KG1 (cell line): Measurements from ENCODE around the gene FAM20C.
"Not testable (repeated sequence)": the region's sequence is repeated elsewhere in the genome, so short reads cannot be mapped to it uniquely, and the experiment has no call there.

Experiments used
- DNase-seq: peaks from one replicate; lab custom pipeline; 2025; lab: John Stamatoyannopoulos, UW

The FAM20C gene

DNA sequence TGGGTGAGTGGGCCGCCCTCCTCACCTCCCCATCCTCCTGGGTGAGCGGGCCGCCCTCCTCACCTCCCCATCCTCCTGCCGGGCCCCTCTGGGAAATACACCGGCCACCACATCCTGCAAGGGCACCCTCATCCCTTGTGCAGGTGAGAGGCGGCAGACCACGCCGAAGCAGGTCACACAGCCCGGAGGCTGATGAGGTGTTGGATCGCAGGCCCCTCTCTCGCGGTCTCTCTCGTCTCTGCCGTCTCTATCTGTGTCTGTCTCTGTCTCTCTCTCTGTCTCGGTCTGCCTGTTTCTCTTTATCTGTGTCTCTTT is 66.8 kb downstream of the FAM20C start:
- DNase-seq = no peak

DNA sequence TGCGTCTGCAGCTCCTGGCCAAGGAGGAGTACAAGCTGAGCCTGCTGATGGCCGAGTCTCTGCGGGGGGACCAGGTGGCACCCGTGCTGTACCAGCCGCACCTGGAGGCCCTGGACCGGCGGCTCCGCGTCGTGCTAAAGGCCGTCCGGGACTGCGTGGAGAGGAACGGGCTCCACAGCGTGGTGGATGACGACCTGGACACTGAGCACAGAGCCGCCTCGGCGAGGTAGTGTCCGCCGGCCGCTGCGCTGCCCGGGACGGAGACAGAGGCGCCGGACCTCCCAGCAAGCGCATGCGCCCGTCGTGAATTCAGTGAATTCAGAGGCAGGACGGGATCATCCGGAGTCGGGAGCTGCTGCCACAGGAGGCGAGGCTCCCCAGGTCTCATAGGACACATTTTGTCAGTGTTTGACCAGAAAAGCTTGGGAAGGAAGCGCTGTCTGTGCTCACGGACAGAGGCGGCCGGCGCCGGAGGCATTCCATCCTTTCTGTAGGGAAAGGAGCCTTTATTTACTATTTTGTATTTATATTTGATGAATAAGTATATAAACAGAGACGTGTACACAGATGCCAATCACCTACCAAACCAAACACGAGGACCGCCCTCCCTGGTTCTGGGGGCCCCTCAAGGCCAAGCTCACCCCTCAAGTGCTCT is 67.5 kb downstream of the FAM20C start:
- no peak for DNase-seq

DNA sequence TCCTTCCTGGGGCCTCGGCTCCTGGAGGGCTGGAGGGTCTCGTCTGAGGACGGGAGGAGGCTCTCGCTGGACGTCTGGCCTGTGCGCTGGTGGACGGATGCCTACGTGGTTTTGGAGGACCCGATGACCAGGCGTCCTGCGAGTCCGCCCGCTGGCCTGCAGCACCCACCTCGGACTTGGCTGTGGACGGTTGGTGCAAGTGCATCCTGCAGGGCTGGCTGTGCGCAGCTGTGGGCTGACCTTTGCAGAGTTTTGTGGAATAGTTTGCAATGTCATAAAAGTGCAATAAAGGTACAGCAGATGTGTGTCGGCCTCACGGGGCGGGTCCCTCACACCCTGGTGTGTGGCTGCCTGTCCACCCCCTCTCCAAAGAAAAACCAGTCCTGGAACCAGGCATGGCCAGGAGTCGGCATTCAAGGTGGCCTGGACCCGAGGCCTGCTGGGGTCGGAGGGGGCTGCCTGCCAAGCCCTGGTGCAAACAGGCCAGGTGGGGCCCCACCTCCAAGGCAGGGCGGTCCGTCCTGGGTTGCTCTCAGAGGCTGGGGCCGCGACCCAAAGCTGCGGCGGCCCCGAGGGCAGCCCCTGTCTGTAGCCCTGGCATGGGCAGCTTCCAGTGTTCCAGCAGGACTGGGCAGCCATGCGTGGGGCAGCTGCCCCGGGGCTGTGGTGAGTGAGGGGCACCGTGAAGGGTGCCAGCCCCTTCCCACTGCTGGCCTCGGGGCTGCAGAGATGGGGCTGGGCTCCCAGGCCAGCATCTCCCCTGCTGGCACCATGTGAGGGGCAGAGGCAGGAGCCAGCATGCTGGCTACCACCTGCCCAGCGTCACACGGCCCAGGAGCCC is 68.3 kb downstream of the FAM20C start:
- no peak for DNase-seq

DNA sequence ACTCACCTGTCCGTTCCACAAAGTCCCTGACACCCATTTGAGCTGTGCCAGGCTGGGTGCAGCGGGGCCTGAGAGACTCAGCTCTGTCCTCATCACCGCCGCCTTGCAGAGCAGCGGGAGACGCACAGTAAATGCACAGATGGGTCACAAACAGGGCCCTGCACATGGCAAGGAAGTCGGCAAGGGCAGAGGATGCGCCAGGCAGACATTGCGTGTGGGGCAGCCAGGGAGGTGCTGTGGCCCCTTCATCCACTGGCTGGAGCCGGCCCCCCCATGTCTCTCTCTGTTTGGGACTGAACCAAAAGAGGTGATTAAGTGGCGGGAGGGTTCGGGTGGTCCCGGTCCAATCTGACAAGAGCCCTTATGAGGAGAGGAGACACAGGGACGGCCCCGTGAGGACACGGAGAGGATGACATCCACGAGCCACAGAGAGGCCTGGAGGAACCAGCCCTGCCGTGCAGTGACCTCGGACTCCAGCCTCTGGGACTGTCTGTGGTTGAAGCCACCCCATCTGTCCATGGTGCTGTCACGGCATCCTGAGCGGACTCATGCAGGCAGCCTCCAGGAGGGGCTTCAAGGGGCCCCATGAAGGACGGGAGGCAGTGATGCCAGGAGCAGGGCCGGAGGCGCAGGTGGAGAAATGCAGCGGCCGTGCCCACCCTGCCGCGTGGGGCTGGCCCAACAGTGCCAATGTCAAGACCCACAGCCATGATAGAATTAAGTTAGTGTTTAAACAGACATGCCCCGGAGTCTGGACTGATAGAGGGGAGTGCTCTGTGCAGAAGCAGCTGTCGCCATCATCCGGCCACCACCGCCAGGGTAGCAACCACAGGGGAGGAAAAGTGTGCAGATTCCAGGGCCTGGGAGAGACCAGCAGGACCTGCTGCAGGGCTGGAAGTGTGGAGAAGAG is 69.2 kb downstream of the FAM20C start:
- DNase-seq = no peak

DNA sequence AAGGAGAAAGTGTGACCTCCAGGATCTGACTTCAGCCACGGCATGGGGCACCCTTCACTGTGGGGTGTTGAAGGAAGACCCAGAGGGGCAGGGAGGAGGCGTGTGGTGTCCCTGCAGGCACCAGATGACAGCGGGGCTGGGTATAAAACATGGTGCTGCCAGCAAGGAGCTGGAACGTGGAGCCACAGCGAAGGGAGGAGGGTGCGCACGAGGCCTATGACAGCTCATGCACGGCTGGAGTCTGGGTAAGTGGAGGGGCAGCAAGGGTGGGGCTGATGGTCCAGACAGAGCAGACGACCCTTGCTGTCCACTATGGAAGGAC is 69.8 kb downstream of the FAM20C start:
- DNase-seq = no peak

DNA sequence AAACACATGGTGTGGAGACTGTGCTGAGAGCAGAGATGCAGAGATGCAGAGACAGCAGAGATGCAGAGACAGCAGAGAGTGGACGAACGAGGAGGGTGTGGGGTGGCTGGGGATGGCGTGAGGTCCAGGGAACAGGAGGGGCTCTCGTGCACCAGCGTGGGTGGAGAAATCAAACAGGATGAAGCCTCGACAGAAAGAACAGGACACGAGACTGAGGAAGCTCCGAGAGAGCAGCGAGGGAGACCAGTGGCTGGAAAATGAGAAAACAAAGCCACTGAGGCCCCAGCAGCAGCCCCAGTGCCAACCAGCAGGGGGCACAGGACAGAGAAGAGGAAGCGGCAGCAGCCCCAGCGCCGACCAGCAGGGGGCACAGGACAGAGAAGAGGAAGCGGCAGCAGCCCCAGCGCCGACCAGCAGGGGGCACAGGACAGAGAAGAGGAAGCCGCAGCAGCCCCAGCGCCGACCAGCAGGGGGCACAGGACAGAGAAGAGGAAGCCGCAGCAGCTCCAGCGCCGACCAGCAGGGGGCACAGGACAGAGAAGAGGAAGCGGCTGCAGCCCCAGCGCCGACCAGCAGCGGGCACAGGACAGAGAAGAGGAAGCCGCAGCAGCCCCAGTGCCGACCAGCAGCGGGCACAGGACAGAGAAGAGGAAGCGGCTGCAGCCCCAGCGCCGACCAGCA is 70.4 kb downstream of the FAM20C start:
- not testable (repeated sequence) for DNase-seq

DNA sequence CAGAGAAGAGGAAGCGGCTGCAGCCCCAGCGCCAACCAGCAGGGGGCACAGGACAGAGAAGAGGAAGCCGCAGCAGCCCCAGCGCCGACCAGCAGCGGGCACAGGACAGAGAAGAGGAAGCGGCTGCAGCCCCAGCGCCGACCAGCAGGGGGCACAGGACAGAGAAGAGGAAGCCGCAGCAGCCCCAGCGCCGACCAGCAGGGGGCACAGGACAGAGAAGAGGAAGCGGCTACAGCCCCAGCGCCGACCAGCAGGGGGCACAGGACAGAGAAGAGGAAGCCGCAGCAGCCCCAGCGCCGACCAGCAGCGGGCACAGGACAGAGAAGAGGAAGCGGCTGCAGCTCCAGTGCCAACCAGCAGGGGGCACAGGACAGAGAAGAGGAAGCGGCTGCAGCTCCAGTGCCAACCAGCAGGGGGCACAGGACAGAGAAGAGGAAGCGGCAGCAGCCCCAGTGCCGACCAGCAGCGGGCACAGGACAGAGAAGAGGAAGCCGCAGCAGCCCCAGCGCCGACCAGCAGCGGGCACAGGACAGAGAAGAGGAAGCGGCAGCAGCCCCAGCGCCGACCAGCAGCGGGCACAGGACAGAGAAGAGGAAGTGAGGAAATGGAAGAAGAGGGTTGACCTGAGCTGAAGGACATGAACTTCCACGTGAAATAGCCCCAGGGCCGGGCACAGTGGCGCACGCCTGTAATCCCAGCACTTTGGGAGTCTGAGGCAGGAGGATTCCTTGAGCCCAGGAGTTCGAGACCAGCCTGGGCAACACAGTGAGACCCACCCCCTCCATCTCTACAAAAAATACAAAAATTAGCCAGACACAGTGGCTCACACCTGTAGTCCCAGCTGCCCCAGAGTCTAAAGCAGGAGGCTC is 71.3 kb downstream of the FAM20C start:
- DNase-seq = not testable (repeated sequence)

DNA sequence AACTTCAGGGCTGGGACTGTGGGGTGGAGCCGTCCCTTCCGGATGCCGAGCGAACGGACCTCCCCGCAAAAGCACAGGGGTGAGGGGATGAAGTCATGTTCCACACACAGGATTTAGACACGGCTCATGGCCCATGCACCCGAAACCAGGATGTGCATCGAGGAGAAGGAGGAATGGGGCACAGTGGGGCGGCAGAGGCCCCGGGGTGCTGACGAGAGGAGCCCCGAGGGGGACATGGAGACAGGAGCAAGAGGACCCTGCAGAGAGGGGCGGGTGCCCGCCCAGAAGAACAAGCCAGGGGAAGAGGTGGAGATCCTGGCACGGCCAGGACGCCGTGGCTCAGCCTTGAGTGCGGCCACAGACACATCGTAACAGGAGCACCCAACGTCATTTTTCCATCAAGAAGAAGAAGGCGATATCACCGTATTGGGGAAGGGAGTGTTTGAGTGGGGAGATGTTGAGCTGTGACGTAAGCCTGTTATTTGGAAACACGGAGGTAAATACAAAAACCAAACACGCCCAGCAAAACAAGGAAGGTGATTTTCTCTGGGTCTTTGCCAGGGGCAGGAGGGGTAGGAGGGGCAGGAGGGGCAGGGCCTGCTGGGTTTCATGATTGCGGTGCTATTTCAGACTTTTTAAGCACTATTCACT is 72.3 kb downstream of the FAM20C start:
- DNase-seq = no peak

DNA sequence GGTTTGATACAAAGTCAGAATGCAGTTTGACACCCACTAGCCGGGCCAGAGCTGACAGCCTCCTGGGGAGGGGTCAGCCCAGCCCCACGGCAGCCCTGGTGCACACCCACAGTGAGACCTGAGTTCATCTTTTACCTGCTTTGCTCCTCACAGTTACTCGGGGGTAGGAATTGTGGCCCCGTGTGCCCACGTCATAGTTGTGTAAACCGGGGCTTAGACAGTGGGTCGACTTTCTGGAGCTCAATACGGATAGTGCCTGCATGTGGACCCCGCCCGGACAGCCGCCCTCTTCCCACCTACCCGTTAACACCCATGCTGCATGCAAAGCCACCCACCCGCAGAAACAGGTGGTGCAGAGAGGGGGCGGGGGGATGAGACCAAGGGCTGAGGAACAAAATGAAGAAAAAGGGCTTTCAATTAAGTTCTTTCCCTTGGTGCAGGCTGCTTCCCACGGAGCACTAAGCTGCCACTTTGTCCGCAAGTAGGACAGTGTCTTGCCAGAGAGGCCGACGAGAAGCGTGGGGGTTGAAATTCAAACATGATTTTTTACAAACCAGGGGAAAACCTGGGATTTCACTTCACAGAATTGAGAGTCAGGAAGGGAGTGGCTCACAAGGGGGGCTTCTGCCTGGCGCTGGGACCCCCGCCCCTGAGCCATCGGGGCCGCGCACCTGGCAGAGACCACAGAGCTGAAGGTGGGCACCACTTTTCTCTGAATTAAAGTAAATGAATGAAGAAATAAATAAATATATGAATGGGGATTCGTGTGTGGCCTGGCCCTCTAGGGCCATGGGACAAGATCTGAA is 73.0 kb downstream of the FAM20C start:
- DNase-seq = no peak

DNA sequence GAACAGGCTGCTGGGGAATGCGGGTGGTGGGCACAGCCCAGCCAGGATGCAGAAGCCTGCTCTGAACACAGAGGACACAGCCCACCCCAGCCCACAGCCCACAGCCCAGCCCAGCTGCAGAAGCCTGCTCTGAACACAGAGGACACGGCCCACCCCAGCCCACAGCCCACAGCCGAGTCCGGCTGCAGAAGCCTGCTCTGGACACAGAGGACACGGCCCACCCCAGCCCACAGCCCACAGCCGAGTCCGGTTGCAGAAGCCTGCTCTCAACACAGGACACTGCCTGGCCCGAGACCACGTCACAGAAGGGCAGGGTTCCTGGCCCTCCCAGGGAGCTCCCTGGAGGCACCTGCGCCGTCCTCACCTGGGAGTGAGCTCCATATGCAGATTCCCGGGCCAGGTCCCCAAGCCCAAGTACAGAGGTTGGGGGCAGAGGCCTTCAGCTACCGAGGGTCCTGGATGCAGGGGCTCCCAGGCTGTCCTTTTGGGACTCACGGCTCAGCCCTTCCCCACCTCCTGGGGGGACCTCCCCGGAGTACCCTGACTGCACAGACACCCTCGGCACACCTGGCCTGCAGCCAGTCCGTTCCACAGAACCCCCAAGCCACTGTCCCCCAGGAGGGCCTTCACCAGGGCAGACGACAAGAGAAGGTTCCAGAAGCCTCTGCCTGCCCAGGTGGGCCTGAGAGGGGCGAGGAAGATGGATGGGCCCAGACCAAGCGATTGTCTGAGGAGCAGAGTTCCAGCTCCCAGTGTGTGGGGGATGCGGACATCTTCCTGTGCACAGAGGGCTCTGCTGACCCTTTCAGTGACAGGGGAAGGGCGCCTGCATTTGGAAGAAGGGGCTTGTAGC is 73.9 kb downstream of the FAM20C start:
- DNase-seq = no peak

DNA sequence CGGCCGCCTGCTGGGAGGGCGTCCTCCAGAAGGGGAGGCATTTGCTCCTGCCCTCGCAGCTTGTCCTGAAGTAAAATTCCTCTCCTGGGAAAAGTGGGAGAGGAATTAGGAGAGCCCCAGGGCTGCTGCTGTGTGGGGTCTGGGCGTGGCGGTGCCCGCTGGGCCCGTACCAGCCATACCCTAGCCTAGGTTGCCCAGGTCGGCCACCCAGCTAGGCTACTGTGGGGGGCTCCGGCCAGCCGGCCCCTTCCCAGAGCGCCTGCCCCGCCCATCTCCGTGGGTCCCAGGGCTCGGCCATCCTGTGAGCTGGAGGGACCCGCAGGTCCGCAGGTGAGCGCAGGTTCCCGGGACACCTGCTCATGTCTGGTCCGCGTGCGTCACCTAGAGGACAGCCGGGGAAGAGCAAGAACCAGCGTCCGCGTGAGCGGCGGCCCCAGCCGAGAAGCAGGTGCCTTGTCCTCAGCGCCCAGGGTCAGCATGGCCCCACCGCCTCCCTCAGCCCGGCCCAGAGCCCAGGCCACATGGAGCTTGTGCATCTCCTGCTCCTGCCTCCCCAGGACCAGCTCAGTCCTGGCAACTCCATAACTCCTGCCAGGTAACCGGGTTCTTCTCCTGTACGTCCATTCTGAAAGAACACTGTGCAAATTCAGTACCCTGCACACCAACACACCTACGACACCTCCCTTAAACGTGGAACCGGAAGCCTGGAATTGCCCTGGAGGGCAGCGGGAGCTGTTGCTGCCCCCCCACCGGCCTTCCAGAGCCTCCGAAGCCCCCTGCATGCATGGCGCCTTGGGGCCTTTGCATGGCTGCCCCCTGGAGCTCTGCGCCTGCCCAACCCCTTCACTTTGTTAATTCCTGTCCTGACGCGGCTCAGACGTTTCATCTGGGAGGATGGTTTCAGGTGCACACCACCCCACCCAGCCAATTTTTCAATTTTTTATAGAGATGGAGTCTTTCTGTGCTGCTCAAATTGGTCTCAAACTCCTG is 74.8 kb downstream of the FAM20C start:
- no peak for DNase-seq

DNA sequence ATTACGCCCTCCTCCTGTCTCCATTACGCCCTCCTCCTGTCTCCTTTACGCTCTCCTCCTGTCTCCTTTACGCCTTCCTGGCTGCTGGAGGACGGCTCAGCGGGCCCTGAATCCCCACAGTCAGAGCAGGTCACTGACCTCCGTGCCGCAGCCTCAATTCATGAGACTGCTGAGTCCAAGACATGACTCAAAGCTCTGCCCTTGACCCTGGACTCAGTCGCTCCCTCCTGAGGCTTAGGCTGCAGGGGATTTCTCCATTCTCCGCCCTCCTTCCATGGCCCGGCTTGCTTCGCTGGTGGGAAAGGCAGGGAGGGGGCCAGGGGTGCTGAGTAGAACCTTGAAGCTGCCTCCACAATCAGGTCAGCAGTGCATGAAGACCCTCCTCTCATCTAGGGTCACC is 76.6 kb downstream of the FAM20C start:
- no peak for DNase-seq

DNA sequence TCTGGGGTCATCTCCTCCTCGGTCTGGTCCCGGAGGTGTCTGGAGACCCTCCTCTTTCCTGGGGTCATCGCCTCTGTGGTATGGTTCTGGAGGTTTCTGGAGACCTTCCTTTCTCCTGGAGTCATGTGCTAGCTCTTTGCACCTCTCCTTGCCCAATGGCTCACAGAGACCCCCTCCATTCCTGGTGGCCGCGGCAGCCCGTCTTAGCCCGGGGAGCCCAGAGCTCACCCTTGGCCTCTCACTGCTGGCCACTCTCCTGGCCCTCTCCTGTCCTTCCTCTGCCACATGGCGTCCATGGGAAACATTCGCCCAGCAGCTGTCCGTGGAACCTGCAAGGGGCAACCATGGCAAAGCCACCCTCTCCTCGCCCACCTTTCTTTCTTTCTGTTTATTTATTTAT is 77.3 kb downstream of the FAM20C start:
- DNase-seq = no peak

DNA sequence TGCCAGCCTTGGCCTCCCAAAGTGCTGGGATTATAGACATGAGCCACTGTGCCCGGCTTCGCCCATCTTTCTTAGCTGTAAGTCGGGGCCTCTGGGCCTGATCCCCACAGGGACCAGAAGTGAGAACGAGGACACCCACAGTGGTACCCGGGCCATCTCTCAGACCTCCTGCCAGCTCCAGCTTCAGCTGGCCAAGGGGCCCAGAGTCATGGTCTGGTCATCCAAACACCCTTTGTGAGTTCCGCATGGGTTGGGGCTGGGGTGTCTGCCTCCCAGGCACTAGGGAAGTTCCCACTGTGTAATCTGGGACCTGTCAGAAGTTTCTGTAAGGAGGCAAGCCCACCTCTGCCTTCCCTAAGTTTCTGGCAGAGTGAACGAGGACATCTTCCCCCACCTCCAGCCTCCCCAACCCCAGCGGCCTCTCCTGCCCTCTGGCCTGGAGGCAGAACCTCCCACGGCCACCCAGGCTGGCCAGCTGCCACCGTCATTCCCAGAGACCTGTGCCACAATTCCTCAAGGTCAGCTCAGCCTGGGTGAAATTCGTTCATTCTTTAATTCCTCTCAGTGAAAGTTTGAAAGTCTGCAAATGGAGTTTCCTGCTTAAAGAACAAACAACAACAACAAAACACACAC is 78.1 kb downstream of the FAM20C start:
- no peak for DNase-seq

DNA sequence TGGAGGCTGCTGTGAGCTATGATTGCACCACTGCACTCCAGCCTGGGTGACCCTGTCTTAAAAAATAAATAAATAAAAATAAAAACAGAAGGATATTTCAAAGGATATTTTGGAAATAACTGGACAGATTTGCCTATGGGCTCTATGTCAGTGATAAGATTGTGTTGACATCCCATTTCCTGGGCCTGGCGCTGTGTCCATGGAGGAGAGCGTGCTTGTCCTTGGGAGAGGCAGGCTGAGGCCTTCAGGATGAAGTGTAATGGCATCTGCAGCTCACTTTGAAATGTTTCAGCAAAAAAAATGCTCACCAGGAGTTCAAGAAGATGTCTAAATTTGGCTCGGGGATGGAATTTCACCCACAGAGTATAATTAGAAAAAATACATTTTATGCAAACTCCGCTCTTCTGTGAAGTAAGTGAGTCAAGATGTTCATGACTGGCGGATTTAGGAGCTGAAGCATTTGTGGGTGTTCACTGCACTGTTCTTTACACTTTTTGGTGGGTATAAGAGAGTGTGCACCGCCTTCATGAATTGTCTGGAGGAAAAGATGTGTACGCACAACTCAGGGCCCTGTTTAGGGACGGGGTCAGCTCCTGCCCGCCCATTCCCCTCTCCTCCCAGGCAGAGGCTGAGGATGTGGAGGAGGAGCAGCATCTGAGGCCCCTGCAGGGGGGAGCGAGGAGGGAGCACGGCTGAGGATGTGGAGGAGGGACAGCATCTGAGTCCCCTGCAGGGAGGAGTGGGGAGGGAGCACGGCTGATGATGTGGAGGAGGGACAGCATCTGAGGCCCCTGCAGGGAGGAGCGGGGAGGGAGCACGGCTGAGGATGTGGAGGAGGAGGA is 79.1 kb downstream of the FAM20C start:
- DNase-seq = no peak

DNA sequence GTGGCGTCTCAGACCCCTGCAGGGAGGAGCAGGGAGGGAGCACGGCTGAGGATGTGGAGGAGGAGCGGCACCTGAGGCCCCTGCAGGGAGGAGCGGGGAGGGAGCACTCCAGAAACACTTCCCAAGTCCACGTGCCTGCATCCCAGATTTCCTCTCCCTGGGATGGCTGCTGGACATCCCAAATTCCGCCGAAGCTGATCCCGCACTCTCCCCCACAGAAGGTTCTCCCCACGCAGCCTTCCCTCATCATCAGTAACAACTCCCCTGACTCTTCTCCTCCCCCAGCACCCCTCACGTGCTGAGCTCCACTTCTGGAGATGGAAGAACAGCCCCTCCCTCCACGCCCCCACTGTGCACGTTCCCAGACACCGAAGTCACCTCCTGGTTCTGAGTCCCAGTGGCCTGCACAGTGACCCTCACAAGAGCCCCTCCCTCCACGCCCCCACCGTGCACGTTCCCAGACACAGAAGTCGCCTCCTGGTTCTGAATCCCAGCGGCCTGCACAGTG is 79.8 kb downstream of the FAM20C start:
- no peak for DNase-seq
